LHCN-M2 (cell line): ENCODE measurements around the gene FDXR. TPM values are rescaled to one million over a fixed set of nuclear protein-coding genes. Genes with fewer than 3 reads are reported as not detected.
"Not testable (repeated sequence)": the region's sequence is repeated elsewhere in the genome, so short reads cannot be mapped to it uniquely, and the experiment has no call there.

Experiments used
- DNase-seq: peaks from one replicate; pipeline ENCODE4 v3.0.0-alpha.2; 2012; ENCODE audit warnings: low read depth
- polyA plus RNA-seq: library from polyadenylated mRNA; unstranded; fragments of >200 nt; gene quantifications from one replicate; pipeline ENCODE4 v1.2.1, GENCODE V29; 2012; ENCODE audit warnings: missing spikeins
- total RNA-seq: library from RNA; depleted of rRNA; stranded (reverse); fragments of >200 nt; gene quantifications from 2 replicates; pipeline ENCODE4 v1.2.3, GENCODE V29; 2014; rRNA removed

FDXR gene
- total RNA-seq: 39.4 and 48.5 TPM in 2 replicates
- polyA plus RNA-seq: 23.3 TPM

GRCh38 chr17:74872313-74873036 is at the start of gene FDXR:
Gene FDXR, minus strand, starts transcription at chr17:74872994. Its CDS starts 50 bp downstream, at chr17:74872944.
- no peak for DNase-seq

GRCh38 chr17:74922172-74922571 is 49.4 kb upstream of the FDXR start:
- no peak for DNase-seq

- DNase-seq: no peak
Observed at GRCh38 chr17:74921769-74922168, 49.0 kb upstream of the FDXR start.

GRCh38 chr17:74921026-74921681 is 48.4 kb upstream of the FDXR start:
- DNase-seq: no peak

GRCh38 chr17:74920642-74921025 is 47.8 kb upstream of the FDXR start:
- no peak for DNase-seq

GRCh38 chr17:74920306-74920620 is 47.5 kb upstream of the FDXR start:
- DNase-seq: no peak

- no peak for DNase-seq
Observed at GRCh38 chr17:74919440-74920305, 46.9 kb upstream of the FDXR start.

- DNase-seq: no peak
Observed at GRCh38 chr17:74918906-74919305, 46.1 kb upstream of the FDXR start.

GRCh38 chr17:74917430-74917829 is 44.6 kb upstream of the FDXR start:
- DNase-seq: no peak

- no peak for DNase-seq
Observed at GRCh38 chr17:74916851-74917199, 44.0 kb upstream of the FDXR start.

- DNase-seq: no peak
Observed at GRCh38 chr17:74916136-74916850, 43.5 kb upstream of the FDXR start.

- DNase-seq: not testable (repeated sequence)
Observed at GRCh38 chr17:74911423-74911822, 38.6 kb upstream of the FDXR start.

- DNase-seq: not testable (repeated sequence)
Observed at GRCh38 chr17:74909097-74909496, 36.3 kb upstream of the FDXR start.

- DNase-seq: no peak
Observed at GRCh38 chr17:74907012-74907411, 34.2 kb upstream of the FDXR start.

- not testable (repeated sequence) for DNase-seq
Observed at GRCh38 chr17:74906214-74906793, 33.5 kb upstream of the FDXR start.

- no peak for DNase-seq
Observed at GRCh38 chr17:74904687-74905409, 32.1 kb upstream of the FDXR start.

- DNase-seq: no peak
Observed at GRCh38 chr17:74903671-74904070, 30.9 kb upstream of the FDXR start.

GRCh38 chr17:74903034-74903433 is 30.2 kb upstream of the FDXR start:
- no peak for DNase-seq

GRCh38 chr17:74901353-74902135 is 28.8 kb upstream of the FDXR start:
- DNase-seq: no peak

- no peak for DNase-seq
Observed at GRCh38 chr17:74900208-74900607, 27.4 kb upstream of the FDXR start.
